ENCODE data around the gene CHST12.

DNA sequence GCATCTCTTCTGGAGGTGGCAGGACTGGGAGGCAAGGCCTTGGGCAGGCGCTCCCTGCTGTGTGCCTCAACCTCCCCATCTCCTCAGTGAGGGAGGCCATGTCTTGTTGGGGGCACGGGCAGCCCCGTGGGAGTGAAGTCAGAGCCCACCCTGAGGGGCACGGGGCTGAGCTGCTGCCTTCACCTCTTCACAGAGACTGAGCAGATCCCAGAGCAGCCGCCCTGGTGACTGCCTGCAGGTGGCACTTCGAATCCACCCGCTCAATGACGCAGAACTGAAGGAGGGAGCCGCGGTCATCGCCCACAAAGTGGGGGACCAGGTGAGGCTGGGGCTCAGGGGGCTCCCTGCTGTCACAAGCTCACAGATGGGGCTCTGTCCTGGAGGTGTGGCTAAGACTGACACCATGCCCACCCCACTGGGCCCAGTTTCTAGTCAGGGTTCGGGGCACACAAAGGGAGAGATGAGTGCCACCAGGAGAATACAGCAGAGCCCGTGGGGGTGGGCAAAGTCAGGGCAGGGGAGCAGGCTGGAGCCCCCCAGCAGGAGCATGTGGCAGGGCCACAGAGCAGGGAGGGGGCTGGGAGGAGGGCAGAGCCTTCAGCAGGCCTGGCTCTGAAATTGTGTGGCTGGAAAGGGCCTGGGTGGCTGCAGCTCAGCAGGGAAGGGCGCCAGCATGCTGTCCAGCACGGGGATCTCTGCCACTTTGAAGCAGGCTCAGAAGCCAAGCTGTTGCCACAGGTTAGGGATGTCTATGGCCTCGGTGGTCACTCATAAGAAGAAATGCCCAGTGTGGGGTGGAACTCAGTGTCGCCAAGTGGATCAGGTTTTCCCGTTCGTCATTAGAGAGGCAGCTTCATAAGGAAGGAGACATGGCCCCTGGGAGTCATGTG is 18.8 kb upstream of the CHST12 start:
- no peak for TF ChIP-seq SPI1 (IDR thresholded peaks at IDR 0.05; ENCODE audit: low read depth, low read length)
- no peak for TF ChIP-seq POLR2A (IDR thresholded peaks at IDR 0.05; ENCODE audit: low read depth, low read length)
- TF ChIP-seq POLR2AphosphoS5 (IDR thresholded peaks at IDR 0.05; ENCODE audit: low read depth, low read length): no peak
